Muscle layer of colon (tissue), 2 donors: Measurements from ENCODE around the gene KTI12.
"Not testable (repeated sequence)": the region's sequence is repeated elsewhere in the genome, so short reads cannot be mapped to it uniquely, and the experiment has no call there.

Experiments
- H3K27ac ChIP-seq: one replicate; pipeline ENCODE4 v1.7.0; 2013; ENCODE audit warnings: low read depth, mild to moderate bottlenecking, low read length, moderate library complexity
- H3K27me3 ChIP-seq, 2 donors: one replicate each; pipeline ENCODE4 v1.7.0; 2013; ENCODE audit warnings: low read length in 2 of 2, mild to moderate bottlenecking in 2 of 2; ENCODE audit not compliant: insufficient read depth in 2 of 2, control insufficient read depth in 1 of 2
- H3K36me3 ChIP-seq: one replicate; pipeline ENCODE4 v1.7.0; 2013; ENCODE audit warnings: mild to moderate bottlenecking, low read length; ENCODE audit not compliant: insufficient read depth
- H3K4me1 ChIP-seq: one replicate; pipeline ENCODE4 v1.7.0; 2013; ENCODE audit warnings: mild to moderate bottlenecking, low read length; ENCODE audit not compliant: insufficient read depth
- H3K4me3 ChIP-seq, 2 donors: one replicate each; pipeline ENCODE4 v1.7.0; 2013; ENCODE audit warnings: low read length in 2 of 2, low read depth in 1 of 2, mild to moderate bottlenecking in 1 of 2, moderate library complexity in 1 of 2
- H3K9ac ChIP-seq: one replicate; pipeline ENCODE4 v1.7.0; 2013; ENCODE audit warnings: low read length
- H3K9me3 ChIP-seq: one replicate; pipeline ENCODE4 v1.7.0; 2013; ENCODE audit warnings: mild to moderate bottlenecking, low read length
- donor health status: abdominal sarcoma.
- donor health status: Adenocarcinoma of cecum.

The KTI12 gene

DNA sequence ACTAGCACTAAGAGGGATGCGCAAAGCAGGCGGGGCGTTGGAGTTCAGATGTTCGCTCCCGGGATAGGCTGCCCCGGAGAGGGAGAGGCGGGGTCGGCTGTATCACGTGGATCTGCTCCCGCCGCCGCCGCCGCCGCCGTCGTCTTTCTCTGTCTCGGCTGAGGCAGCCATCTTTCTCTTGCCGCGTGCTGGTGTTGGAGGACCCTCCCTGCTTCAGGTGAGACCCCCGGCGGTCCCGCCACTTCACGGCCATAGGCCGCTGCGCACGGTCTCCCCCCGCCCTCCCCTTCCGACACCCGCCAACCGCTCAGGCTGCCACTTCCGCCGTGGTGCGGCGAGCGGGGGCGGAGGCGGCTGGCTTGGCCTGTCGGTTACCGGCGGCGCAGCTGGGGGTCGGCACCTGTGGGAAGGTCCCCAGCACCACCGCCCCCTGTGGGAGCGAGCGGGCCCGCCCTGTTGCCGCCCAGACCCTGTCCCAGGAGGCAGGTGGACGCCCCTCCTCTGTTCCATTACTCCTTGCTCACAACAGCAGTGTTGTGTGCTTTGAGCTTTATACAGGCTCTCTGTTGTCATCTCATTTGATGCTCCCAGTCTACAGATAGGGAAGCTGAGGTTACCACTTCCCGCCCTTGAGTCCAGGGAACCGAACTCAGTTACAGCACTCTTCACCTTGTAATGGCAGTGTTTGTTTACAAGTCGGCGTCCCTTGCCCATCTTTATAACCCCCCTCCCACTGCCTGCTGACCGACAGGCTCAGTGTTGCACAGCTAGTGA lies 22.7 kb upstream of the KTI12 start, which contains the start of gene BTF3L4:
TSS of gene BTF3L4 (plus strand) at position 133 of the 774 bp plus-strand sequence. CDS start 3,553 bp downstream, outside the sequence.
- H3K4me3 ChIP-seq: peak within 1 kb of the TSS; percentile 97 to 98
- H3K9me3 ChIP-seq: no peaks in the 10 kb centered on the region
- peak within 1 kb of the TSS; percentile 90 for H3K27ac ChIP-seq
- H3K27me3 ChIP-seq: no peaks in the 10 kb centered on the region
- H3K36me3 ChIP-seq: peaks cover 27% of the 10 kb centered on the region
- peaks cover 31% of the 10 kb centered on the region for H3K4me1 ChIP-seq
- H3K9ac ChIP-seq: peak within 1 kb of the TSS; percentile 86

DNA sequence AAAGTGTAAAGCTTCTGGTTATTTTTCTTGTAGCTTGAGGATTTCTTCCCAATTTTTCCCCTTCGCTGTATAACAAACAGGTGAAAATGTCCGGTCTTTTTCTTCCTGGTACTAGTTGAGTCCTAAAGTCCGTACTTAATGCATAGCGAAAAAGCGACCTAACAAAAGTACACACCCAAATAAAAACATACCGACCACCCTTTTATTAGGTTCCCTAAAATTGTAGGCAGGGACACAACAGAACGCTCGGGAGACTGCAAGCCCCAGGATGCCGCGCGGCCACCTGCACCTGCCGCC lies 22.2 kb upstream of the KTI12 start:
- Histone ChIP-seq H3K27me3 (no peaks in the 10 kb centered on the region), H3K9ac (peak overlapping the region; percentile 86), H3K9me3 (no peaks in the 10 kb centered on the region), H3K27ac (peak overlapping the region; percentile 90), H3K36me3 (peaks cover 25% of the 10 kb centered on the region), H3K4me3 (peak overlapping the region; percentile 97 to 98), H3K4me1 (peaks cover 31% of the 10 kb centered on the region)

DNA sequence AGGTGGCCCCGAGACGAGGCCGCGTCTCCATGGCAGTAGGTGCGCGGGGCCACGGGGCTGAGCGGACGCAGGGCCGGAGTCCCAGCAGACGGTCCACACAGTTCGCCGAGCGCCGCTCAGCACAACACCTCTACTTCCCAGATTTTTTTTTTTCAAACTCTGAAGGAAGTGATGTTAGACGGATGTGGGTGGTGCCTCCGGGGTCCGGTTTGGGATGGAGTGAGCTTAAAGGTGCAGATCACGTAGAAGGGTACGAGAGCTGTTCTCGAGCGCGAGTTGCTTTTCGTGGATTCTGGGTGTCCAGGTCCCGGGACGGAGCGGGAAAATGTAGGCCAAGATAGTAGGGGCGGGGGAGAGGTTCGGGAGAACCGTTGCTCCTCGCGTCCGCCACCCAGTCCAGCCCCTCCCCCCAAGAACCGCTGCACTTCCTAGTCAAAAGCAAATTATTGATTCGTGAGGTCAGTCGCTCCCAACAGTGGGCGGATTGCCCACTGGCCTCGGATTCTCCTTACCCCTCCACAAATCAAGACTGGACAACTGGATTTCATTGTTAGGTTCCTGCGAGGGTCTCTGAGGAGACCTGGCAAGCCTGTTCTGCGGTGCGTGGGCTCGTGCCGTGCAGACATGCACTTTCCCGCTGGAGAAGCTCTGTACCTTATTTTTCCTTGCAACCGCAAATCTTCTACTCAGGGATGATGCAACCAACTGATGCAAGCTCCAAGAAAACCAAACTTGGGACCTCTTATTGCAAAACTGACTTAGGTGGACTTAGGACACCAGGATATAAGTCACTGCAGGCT lies 21.7 kb upstream of the KTI12 start, which contains the start of gene TXNDC12:
TSS of gene TXNDC12 (minus strand) at position 126 of the 800 bp plus-strand sequence. CDS start at position 31, 95 bp downstream.
- Histone ChIP-seq H3K9me3 (no peaks in the 10 kb centered on the region), H3K4me3 (peak within 1 kb of the TSS; percentile 97 to 98), H3K27ac (peak within 1 kb of the TSS; percentile 90), H3K36me3 (peaks cover 19% of the 10 kb centered on the region), H3K27me3 (no peaks in the 10 kb centered on the region), H3K9ac (peak within 1 kb of the TSS; percentile 86), H3K4me1 (peaks cover 31% of the 10 kb centered on the region)

DNA sequence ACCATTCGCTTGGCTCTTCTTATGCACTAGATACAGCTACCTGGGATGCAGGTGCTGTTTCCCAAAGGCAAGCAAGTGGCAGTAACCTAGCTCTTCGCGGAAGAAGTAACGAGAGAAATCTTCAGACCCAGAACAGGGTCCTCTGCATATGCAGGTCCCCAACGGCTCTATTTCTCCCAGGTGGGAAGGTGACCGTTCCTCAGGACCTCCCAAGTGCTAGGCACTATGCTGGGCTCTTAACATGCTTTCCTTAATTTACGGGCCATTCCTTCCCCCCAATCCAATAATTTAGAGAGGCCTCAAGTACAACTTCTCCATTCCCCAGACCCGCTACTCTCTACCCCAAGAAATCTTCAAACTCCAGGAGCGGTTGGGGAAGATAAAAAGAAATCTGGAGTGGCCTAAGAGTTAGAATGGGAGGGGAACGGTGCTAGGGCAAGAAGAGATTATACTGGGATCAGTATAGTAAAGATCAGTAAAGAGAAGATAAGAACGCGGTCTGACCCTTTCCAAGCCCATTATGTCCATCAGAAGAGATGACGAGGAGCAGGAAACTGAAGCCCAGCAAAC lies 21.0 kb upstream of the KTI12 start:
- Histone ChIP-seq H3K9ac (peak overlapping the region; percentile 86), H3K36me3 (peaks cover 13% of the 10 kb centered on the region), H3K9me3 (no peaks in the 10 kb centered on the region), H3K4me1 (peaks cover 31% of the 10 kb centered on the region), H3K4me3 (peak overlapping the region; percentile 97 to 98), H3K27ac (peak overlapping the region; percentile 90), H3K27me3 (no peaks in the 10 kb centered on the region)

DNA sequence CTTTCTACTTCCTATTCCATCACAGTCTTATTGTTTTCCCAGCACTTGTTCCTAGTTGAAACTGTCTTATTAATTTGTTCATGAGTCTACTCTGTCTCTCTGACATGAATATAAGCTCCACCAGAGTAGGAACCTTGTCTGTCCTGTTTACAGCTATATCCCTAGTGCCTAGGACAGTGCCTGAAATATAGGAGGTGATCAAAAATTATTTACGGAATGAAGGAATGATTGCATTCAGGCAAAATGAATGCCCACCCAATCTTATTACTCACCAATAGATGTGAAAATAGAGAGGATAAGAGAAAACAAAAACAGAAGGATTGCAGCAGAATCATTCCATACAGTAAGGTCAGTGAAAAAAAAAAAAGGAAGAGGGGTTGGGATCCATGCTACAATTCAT lies 20.3 kb upstream of the KTI12 start:
- H3K4me3 ChIP-seq: peak overlapping the region; percentile 97 to 98
- no peak overlapping the region for H3K9ac ChIP-seq
- no peaks in the 10 kb centered on the region for H3K27me3 ChIP-seq
- peaks cover 13% of the 10 kb centered on the region for H3K36me3 ChIP-seq
- H3K9me3 ChIP-seq: no peaks in the 10 kb centered on the region
- peaks cover 31% of the 10 kb centered on the region for H3K4me1 ChIP-seq
- no peak overlapping the region for H3K27ac ChIP-seq

DNA sequence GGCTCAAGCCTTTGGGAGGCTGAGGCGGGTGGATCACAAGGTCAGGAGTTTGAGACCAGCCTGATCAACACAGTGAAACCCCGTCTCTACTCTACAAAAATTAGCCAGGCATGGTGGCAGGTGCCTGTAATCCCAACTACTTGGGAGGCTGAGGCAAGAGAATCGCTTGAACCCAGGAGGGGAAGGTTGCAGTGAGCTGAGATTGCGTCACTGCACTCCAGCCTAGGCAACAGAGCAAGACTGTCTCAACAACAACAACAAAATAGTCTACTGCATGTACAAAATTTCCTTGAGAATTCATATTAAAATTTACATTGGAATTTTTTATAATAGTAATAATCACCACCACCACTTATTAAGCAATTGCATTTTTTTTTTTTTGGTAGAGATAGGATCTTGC lies 15.7 kb upstream of the KTI12 start:
- H3K9ac ChIP-seq, H3K9me3 ChIP-seq, H3K27ac ChIP-seq, H3K4me3 ChIP-seq, H3K27me3 ChIP-seq, H3K4me1 ChIP-seq: not testable (repeated sequence)
- peaks cover 13% of the 10 kb centered on the region for H3K36me3 ChIP-seq

DNA sequence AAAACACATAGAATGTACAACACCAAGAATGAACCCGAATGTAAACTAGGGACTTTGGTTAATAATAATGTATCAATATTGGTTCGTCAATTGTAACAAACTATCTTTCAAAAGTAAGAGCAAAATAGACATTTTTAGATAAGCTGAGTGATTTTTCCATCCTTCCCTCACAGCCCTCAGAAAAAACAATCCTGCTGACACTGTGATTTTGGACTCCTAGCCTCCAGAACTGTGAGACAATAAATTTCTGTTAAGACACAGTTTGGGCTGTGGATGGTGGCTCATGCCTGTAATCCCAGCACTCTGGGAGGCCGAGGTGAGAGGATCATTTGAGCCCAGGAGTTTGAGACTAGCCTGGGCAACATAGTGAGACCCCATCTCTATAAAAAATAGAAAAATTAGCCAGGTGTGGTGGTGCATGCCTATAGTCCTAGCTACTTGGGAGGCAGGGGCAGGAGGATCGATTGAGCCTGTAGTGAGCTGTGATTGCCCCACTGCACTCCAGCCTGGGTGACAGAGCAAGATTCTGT lies 12.1 kb upstream of the KTI12 start:
- not testable (repeated sequence) for H3K36me3 ChIP-seq, H3K9ac ChIP-seq, H3K27me3 ChIP-seq, H3K4me1 ChIP-seq, H3K4me3 ChIP-seq, H3K9me3 ChIP-seq, H3K27ac ChIP-seq

DNA sequence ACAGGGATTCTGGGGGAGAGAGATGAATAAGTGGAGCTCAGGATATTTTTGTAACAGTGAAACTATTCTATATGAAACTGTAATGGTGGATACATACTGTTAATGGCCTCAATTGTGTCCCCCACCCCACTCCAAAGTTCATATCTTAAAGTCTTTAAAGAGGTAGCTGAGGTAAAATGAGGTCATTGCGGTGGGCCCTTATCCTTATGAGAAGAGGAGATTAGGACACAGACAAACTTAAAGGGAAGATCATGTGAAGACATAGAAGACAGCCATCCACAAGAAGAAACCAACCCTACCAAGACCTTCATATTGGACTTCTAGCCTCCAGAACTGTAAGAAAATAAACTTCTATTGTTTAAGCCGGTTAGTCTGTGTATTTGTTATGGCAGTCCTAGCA lies 11.6 kb upstream of the KTI12 start:
- no peak overlapping the region for H3K9ac ChIP-seq
- H3K27ac ChIP-seq: no peak overlapping the region
- H3K9me3 ChIP-seq: no peaks in the 10 kb centered on the region
- no peak overlapping the region for H3K4me3 ChIP-seq
- no peaks in the 10 kb centered on the region for H3K27me3 ChIP-seq
- H3K4me1 ChIP-seq: no peaks in the 10 kb centered on the region
- no peaks in the 10 kb centered on the region for H3K36me3 ChIP-seq

DNA sequence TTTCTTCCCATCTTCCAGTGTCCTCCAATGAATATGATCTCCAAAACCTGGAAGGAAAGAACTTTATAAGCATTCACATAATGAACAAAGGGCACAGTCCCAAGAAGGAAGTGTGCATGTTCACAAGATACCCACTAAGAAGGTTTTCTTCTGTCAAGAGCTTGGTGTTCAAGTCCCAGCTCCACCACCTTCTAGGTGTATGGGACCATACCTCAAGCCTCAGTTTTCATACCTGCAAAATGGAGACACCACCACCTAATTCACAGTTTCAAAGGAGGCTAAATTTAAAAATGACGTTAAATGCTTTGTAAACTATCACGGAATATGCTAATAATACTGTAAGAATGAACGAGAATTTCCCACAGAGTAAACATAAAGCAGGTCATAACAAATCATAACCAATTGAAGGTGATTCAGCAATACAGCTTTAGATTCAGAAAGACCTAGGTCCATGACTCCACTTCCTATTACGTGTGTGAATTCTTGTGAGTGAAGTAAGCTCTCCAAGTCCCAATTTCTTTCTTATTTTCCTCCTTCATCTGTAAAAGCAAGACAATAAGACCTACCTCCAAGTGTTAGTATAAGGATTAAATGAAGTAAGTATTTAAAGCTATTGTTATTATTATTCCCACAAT lies 8.1 kb upstream of the KTI12 start:
- H3K9ac ChIP-seq: no peak overlapping the region
- H3K27me3 ChIP-seq: no peaks in the 10 kb centered on the region
- peaks cover 9% of the 10 kb centered on the region for H3K36me3 ChIP-seq
- H3K4me3 ChIP-seq: no peak overlapping the region
- no peaks in the 10 kb centered on the region for H3K4me1 ChIP-seq
- H3K27ac ChIP-seq: no peak overlapping the region
- H3K9me3 ChIP-seq: no peaks in the 10 kb centered on the region

DNA sequence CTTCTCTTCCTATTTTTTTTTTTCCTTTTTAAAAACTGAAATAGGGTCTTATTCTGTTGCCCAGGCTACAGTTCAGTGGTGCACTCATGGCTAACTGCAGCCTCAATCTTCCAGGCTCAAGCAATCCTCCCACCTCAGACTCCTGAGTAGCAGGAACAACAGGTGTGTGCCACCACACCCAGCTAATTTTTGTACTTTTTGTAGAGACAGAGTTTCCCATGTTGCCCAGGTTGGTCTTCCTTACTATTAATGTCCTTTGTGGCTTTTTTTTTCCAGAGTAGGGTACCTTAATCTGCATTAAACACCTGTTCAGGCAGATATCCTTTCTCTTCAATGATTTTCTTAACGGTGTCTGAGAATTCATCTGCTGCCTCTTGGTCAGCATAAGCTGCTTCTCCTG lies 4.3 kb upstream of the KTI12 start:
- no peaks in the 10 kb centered on the region for H3K27me3 ChIP-seq
- H3K27ac ChIP-seq: no peak overlapping the region
- no peaks in the 10 kb centered on the region for H3K4me1 ChIP-seq
- H3K9ac ChIP-seq: no peak overlapping the region
- peaks cover 9% of the 10 kb centered on the region for H3K36me3 ChIP-seq
- no peaks in the 10 kb centered on the region for H3K9me3 ChIP-seq
- H3K4me3 ChIP-seq: no peak overlapping the region

DNA sequence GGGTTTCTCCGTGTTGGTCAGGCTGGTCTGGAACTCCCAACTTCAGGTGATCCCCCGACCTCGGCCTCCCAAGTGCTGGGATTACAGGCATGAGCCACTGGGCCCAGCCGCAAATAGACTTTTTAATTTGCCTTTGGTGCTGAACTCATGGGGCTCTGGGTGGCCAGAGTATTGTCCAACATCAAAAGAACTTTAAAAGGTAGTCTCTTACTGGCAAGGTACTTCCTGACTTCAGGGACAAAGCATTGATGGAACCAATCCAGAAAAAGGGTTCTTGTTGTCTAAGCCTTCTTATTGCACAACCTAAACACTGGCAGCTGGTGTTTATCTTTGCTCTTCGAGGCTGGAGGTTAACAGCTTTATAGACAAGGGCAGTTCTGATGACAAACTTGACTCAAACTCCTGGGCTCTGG lies 3.8 kb upstream of the KTI12 start:
- H3K27ac ChIP-seq: no peak overlapping the region
- H3K9me3 ChIP-seq: no peaks in the 10 kb centered on the region
- H3K4me3 ChIP-seq: no peak overlapping the region
- H3K27me3 ChIP-seq: no peaks in the 10 kb centered on the region
- no peak overlapping the region for H3K9ac ChIP-seq
- peaks cover 9% of the 10 kb centered on the region for H3K36me3 ChIP-seq
- peaks cover 2% of the 10 kb centered on the region for H3K4me1 ChIP-seq
